D341Med (cell line): ENCODE measurements around the gene PHOSPHO1.
"Not testable (repeated sequence)": the region's sequence is repeated elsewhere in the genome, so short reads cannot be mapped to it uniquely, and the experiment has no call there.

Experiments
- DNase-seq: peaks from one replicate; pipeline ENCODE4 v3.0.0; 2012; ENCODE audit warnings: low spot score

The PHOSPHO1 gene

GRCh38 chr17:49193513-49194296, 36.9 kb downstream of the PHOSPHO1 start:
- DNase-seq: peak; percentile 89

GRCh38 chr17:49191917-49192741, 38.5 kb downstream of the PHOSPHO1 start:
- DNase-seq: peak; percentile 86

- DNase-seq: no peak
These were observed 39.1 kb downstream of the PHOSPHO1 start for GRCh38 chr17:49191409-49191916.

- peak; percentile 35 for DNase-seq
These were observed 39.7 kb downstream of the PHOSPHO1 start for GRCh38 chr17:49190932-49191331.

- no peak for DNase-seq
These were observed 43.3 kb downstream of the PHOSPHO1 start for GRCh38 chr17:49187301-49187700.

GRCh38 chr17:49185381-49185780, 45.2 kb downstream of the PHOSPHO1 start:
- DNase-seq: not testable (repeated sequence)

GRCh38 chr17:49184522-49184921, 46.1 kb downstream of the PHOSPHO1 start:
- DNase-seq: not testable (repeated sequence)

GRCh38 chr17:49183801-49184200, 46.8 kb downstream of the PHOSPHO1 start:
- DNase-seq: no peak

GRCh38 chr17:49183341-49183740, 47.2 kb downstream of the PHOSPHO1 start:
- DNase-seq: no peak

GRCh38 chr17:49180998-49181635, 49.5 kb downstream of the PHOSPHO1 start:
- DNase-seq: peak; percentile 25

- DNase-seq: peak; percentile 88
These were observed 50.3 kb downstream of the PHOSPHO1 start for GRCh38 chr17:49180303-49180702.

- not testable (repeated sequence) for DNase-seq
These were observed 54.6 kb downstream of the PHOSPHO1 start for GRCh38 chr17:49175978-49176377.
